HG03469 (cell line): ENCODE measurements around the gene SNPH.

Experiments used
- ATAC-seq: cut with Tn5 transposase; IDR thresholded peaks from one replicate; pipeline ENCODE4 v1.9.1; 2021; ENCODE audit warnings: mild to moderate bottlenecking, moderate library complexity, moderate number of reproducible peaks; ENCODE audit not compliant: unreplicated experiment

Gene SNPH

GRCh38 chr20:1264727-1265126 lies 1.4 kb upstream of the SNPH start:
- no peak for ATAC-seq

DNA sequence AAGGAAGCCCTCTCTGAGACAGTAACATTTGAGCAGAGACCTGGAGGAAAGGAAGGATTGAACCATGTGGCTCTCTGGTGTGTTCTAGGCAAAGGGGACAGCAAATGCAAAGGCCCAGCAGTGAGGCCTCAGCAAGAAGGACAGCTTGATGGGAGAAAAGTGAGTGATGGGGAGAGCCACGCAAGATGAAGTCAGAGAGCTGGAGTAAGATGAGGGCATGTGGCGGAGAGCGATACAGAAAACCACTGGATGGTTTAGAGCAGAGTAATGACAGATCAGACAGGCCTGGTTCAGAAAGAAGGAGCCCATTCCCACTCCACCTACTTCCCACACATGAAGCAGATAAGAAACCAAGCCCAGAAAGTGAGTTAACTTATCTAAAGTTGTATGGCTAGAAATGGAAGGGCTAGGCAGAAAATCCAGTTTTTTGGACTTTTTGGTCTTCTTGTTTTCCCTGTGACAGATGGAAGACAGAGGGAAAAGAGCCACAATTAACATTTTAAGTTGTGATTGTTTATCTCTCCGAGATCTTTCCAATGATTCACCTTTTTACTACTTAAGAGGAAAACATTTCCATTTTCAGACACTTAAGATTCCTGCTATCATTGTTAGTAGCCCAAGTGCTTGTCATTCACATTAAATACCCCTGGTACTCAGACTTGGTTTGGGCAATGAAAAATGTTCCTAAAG lies 723 bp upstream of the SNPH start:
- ATAC-seq, result no peak

DNA sequence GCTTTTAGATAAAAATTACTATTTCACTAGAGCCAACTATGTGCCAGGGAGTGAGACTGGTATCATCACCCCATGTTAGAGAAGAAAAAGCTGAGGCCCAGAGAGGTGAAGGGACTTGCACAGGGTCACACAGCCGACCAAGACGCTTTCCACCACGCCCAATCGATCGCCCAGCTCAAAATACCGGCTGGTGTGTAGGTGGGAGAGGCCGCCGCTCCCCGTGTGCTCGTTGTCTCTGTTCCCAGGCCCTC lies 253 bp upstream of the SNPH start:
- ATAC-seq, result no peak

DNA sequence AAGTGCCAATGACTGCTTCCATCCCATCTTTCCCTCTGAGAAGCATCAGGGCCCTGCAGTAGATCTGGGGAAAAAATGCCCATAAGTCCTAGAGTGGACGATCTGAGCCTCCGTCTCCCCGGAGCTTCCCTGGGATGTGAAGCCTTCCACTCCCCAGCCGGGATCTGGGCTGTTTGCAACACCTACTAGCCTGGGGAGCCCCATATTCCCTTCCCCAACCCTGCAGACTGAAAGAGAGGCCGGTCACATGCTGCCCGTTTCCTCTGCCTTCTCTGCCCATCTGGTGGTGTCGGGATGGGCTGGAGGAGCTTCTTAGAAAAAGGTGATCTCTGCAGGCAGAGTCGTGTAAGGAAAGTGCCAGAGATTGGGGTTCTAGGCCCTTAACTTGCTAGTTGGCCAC lies 1.1 kb downstream of the SNPH start:
- ATAC-seq, result no peak

GRCh38 chr20:1267809-1268374 lies 1.8 kb downstream of the SNPH start:
- no peak for ATAC-seq

GRCh38 chr20:1269235-1269634 lies 3.1 kb downstream of the SNPH start:
- no peak for ATAC-seq

DNA sequence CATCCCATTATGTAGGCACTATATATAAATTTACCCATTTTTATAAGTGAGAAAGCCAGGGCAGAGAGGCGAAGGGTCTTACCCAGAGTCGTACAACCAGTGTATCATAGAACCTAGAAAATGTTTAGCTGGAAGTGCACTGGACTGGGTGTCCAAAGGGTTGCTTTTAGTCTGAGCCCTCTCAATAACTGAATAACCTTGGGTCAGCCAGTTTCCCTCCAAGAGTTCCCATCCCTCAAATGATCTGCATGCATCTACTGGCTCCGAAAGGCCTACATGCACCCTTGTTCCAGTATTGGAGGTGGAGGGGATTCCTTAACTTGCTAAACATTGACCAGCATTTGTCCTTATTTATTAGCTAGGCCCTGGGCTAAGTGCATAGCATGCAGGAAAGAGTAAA lies 3.8 kb downstream of the SNPH start:
- ATAC-seq, result no peak

DNA sequence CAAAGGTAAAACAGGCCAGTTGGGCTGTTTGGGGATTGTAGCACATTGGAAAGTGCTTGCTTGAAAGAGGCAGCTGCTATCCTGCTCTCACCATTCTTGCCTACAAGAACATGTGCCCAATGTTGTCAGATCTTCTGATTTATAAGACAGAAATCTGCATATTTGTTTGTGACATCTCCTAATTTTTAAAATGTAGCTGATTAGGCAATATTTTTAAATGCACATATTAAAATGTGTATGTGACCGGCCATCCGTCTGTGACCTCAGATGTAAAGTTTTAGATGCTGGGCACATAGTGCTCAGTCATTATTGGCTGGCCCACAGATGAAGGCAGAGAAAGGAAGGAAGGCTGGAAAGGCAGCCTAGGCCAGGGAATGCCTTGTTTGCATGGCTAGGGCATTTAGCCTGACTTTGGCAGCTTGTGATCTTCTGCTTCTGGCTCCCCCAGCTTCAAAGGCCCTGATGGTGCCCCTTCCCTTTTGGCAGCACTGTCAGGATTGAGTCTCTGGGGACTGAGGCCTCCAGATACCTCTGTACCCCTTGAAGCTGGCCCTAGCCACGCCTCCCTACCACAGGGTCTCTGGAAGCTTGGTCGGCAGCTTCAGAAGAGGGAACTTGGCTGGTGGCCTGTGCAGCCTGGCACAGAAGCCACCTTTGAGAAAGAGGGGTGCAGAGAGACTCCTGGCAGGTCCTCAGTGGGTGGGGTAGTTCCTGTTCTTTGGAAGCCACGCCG lies 6.4 kb downstream of the SNPH start:
- no peak for ATAC-seq

GRCh38 chr20:1273366-1273765 lies 7.3 kb downstream of the SNPH start:
- ATAC-seq, result no peak

GRCh38 chr20:1274485-1275311 lies 8.6 kb downstream of the SNPH start:
- ATAC-seq, result no peak

GRCh38 chr20:1275919-1276318 lies 9.8 kb downstream of the SNPH start:
- ATAC-seq, result no peak

DNA sequence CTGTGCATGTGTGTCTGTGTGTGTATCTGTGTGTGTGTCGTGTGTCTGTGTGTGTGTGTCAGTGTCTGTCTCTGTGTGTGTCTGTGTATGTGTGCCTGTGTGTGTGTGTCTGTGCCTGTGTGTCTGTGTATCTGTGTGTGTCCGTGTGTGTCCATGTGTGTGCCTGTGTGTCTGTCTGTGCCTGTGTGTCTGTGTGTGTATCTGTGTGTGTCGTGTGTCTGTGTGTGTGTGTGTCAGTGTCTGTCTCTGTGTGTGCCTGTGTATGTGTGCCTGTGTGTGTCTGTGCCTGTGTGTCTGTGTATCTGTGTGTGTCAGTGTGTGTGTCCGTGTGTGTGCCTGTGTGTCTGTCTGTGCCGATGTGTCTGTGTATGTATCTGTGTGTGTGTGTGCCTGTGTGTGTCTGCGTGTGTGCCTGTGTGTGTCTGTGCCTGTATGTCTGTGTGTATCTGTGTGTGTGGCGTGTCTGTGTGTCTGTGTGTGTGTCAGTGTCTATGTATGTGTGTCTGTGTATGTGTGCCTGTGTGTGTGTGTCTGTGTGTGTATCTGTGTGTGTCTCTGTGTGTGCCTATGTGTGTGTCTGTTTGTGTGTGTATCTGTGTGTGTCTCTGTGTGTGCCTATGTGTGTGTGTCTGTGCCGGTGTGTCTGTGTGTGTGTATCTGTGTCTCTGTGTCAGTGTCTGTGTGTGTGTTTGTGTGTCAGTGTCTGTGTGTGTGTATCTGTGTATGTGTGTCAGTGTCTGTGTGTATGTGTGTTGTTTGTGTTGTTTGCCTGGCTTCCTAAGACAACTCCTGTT lies 11.6 kb downstream of the SNPH start:
- no peak for ATAC-seq

DNA sequence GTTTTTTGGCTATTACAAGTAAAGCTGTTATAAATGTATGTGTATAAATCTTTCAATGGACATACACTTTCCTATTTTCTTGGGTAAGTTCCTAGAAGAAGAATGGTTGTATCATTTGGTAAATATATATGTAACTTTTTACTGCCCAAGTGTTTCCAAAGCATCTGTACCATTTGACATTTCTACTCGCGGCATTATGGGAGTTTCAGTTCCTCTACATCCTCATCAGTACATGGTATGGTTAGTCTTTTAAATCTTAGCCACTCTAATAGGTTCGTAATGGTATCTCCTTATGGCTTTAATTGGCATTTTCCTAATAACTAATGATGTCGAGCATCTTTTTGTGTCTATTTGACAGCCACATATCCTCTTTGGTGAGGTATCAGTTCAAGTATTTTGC lies 12.9 kb downstream of the SNPH start:
- no peak for ATAC-seq

- no peak for ATAC-seq
These were observed 14.4 kb downstream of the SNPH start for GRCh38 chr20:1280195-1281102.

- no peak for ATAC-seq
These were observed 15.4 kb downstream of the SNPH start for GRCh38 chr20:1281279-1282057.

DNA sequence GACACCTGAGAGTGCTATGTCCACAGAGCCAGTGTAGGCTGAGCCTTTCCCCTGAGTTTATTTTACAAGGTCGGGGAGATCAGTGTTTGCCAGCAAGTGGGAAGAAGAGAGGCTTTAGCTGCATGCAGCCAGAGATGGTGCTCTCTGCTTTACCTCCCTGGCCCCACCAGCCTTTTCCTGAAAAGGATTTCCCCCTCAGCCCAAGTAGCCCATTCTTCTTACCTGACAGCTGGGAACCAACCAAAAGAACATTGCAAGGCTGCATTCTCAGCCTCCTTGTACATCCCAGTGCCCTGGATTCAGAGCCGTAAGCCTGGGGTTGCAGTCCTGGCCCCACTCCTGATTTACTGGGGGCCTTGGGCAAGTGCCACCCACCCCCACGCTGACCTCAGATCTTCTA lies 16.9 kb downstream of the SNPH start:
- ATAC-seq, result no peak

DNA sequence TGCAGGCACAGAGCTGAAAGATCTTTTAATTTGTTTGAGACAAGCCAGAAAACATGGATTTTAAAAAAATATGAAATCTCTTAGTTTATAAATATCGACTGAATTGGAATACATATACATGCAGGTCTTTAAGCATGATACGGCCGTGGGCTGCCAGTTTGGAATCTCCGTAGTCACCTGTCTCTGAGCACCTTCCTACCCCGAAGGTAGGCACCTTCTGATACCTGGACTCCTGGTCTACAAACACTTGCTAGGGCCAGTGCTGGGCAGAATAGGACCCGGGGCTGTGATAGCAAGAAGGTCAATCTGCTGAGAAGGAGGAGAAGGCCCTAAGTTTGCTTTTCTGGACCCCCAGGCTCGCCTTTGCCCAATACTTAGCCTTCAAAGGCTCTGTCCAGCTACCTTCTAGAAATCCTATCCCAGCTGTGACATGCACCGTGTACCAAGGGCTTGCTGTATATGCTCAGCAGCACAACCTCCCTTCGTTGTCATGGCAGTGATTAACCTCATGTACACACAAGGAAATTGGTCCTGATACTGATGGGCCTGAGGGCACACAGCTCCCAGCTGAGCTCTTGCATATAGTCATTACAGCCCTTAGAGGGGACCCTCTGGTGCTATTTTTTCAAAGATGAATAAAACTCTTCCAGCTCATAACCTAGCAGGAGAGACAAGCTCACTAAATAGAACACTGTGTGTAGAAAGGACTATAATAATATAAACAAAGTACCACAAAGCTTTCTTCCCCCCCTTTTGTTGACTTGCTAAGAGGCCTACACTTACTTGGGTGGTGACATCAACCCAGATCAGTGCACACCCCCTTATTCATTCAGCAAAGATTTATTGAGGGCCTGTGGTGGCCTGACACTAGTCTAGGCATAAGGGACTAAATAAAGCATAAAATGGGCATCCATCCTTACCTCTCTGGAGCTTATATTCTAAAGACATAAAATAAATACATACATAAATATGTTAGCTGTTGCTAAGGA lies 17.7 kb downstream of the SNPH start:
- ATAC-seq, result no peak
